ENCODE results near the gene POLE.

Gene POLE

DNA sequence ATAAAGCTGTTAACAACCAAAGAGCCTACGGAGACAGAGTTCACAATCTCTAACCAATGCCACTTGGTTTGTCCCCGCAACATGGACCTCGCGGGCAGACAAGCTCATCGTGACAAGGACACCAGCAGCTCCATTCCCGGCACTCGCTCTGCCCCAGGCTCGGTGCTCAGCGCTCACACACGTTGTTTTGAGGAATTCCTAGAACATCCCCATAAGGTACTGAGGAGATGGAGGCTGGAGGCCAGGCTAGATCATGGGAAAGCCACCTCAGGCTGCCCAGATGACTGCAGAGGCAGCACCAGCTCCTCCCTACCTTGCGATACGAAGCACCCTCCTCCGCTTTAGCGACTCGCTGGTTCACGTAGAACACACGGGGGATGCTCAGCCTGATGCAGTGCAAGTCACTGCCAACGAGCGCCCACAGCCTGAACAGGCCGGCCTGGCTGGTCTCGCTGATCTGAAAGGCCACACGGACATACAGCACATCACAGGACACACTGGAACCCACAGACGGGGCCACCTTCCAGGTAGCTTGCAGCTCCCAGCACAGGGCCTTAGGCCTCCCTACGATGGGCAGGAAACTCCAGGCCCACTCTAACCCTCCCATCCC is 38.4 kb downstream of the POLE start:
- no peak for DNase-seq

DNA sequence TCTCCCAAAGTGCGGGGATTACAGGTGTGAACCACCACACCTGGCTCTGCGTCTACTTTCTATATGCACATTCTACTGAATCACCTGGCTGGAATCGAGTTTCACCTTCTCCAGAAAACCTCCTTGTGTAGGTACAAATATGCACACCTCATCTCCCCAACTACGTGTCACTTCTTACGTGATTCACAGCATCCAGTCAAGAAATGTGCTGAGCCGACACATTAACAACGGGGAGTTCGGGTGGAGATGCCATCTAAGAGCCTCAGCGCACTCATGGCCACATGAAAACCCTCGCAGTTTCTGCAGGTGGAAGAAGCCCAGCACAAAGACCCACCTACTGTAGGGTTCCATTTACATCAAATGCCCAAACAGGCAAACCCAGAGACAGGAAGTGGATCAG is 39.3 kb downstream of the POLE start:
- no peak for DNase-seq

DNA sequence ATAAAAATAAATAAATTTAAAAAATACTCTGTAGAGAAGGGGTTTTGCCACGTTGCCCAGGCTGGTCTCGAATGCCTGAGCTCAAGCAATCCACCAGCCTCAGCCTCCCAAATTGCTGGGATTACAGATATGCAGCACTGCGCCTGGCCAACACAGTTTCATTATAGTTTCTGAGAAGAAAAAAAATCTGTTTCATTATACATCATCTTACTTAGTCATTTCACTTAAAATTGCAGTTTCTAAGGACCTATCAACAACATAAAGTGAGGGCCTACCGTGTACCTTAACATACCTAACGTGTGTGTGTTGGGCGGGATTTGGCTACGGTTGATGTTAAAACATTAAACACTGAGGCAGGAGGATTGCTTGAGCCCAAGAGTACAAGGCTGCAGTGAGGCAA is 40.3 kb downstream of the POLE start:
- no peak for DNase-seq

DNA sequence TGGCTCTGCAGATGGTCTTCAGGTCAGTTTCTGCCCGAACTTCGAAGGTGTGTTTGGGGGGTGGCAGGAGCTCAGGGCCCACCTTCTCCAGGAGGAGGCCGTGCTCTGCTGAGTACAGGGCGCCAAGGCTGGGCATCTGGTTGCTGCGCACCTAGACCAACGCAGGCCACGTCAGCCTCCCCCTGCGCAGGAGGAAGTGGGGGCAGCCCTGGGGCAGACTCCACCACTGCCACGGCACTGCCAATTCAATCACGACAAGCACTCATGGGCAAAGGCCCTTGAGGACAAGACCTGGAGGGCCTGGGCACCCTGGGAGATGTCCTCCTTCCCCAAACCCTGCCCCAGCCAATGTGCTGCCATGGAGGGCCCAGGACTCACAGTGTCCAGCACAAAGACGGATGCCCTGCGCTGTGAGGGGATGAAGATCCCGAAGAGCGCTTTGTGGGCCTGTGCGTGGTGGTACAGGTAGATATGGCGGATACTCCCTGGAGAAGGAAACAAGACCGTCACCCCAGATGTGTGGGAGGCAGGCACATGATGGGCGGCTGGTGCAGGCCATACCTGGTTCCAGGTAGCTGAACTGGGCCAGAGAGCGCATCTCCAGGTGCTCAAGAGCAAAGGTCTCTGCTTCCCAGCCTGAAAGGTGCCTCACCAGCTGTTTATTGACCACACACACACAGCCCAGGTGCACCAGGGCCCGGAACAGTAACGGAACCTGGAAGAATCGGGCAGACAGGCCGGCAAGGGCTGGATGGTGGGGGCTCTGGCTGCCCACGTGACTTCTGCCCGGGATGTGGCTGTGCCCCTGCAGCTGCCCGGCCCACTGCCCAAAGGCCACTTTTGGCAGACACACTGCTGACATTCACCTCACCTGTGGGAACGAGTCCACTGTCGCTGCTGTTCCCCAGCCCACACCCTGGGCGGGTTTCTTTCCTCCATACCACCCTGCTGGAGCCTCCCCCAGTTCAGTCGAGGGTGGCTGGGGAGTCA is 44.0 kb downstream of the POLE start:
- no peak for DNase-seq

DNA sequence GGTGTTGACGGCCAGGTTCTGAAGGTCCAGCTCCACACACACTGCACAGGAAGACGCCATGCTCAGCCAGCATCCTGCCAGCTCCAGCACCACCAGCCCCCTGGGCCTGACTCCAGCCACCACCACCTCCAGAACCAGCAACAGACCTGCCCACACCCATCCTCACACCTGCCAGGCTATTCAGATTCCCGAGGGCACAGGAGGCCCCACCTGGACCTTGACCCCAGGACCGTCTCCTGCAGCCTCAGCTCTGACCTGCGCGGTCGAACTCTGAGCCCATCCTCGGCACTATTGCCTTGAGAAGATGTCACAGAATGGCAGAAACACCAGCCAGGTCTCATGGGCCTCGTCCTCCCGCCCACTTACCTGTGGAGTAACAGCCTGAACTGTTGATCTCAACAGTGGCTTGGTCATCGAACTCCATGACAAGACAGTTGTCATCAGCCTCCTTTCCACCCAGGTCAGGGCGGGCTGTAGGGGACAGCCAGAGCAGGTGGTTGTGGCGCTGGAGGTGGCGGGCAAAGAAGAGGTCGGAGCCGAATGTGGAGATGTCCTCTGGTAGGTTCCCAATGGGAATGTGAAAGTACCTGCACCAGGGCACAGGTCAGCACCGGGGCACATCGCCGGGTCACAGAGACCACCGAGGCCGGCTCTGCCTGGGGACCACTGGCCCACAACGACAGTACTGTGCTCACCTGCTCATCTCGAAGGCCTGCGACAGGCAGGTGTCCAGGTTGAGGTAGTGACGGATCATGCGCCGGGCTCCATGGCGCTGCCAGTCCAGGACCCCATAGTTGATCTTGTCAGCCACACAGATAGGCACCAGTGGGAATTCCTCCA is 45.1 kb downstream of the POLE start:
- DNase-seq = no peak

DNA sequence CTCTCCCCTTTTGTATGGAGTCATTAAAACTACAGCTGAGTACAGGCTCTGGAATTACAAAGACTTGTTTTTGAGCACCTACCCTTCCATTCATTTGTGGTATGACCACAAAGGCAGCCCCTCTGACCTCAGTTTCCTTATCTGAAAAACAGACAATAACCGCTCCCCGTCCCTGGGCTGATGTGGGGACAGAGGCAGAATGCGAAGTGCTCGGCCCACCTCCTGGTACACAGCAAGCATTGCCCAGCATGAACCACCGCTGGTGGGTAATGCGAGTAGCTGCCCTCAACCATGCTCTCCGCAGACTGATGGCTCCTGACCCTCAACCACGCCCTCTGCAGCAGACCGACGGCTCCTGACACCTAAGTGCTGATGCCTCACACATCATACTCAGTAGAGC is 46.2 kb downstream of the POLE start:
- no peak for DNase-seq

DNA sequence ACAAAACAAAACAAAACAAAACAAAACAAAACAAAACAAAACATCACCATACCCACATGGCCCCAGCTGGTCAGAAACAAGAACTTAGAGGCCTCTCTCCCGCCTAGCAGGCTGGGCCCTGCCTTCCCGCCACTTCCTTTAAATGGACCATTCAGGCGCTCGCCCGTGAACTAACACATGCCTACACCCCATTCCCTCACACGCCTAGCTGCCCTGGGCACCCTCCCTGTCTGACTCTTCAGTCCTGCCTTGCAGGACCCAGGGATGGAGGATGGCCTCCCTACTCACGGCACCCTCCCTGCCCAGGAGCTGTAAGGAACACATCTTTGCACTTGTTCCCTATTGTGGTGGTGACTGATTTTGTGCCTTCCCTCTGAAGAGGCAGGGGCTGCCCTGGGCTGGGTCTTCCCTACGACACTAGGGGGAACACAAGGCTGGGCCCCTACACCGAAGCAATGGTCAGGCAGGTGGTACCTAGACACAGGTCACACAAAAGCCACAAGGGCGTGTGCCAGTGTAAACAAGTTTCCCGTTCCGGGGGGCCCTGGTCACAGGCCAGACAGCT is 47.1 kb downstream of the POLE start:
- DNase-seq = no peak

DNA sequence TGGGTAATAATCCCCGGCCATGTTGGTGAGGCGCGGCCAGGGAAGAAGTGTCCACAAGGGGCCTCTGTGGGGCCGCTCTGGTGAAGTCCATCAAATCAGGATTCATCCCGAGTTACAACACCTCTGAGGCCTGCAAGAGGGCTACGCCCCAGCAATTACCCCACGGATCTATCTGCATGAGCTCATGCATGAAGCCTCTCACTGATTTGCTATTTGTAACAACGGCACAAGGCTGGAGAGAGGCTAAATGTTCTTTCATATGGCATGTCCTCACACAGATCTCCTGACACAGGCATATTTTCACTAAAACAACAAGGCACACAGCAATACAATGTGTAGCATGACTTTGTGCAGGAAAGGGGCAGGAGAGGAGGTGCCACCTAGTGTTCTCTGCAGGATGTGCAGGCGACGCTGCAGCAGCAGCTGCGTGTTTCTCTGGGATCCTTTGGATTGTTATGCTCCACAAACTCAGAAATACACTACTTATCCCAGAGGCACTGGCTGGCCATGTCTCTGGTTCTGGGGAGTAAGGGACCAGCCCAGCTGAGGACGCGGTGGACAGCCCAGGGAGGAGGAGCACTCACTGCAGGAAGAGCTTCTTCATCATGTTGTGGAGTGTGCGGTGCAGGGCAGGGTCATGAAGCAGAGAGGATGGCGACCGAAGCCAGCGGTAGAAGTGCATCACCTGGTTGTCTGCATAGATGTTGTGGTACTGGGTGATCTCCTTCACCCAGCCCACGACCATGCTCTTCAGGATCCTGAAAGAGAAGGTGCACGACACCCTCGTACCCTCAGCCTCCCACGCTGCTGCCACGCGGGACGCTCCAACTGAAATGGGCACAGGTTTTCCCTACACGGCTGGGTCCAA is 48.4 kb downstream of the POLE start:
- DNase-seq = no peak

DNA sequence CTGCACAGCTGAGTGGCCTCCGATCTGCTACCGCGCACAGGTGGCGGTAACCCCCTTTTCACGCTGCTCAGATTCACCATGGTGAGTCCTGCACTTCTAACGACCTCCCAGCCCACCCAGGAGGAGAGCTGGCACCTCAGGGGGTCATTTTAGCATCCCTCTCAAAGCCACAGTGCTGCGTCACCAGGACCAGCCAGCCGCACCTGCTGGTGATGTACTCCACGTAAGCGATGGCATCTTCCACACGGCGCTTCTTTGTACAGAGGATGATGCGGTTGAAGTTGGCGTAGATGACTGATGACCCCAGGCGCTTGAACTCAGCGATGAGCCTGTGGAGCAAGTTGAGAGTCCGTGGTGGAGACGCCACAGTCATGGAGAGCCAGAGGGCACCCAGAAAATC is 49.3 kb downstream of the POLE start:
- no peak for DNase-seq

DNA sequence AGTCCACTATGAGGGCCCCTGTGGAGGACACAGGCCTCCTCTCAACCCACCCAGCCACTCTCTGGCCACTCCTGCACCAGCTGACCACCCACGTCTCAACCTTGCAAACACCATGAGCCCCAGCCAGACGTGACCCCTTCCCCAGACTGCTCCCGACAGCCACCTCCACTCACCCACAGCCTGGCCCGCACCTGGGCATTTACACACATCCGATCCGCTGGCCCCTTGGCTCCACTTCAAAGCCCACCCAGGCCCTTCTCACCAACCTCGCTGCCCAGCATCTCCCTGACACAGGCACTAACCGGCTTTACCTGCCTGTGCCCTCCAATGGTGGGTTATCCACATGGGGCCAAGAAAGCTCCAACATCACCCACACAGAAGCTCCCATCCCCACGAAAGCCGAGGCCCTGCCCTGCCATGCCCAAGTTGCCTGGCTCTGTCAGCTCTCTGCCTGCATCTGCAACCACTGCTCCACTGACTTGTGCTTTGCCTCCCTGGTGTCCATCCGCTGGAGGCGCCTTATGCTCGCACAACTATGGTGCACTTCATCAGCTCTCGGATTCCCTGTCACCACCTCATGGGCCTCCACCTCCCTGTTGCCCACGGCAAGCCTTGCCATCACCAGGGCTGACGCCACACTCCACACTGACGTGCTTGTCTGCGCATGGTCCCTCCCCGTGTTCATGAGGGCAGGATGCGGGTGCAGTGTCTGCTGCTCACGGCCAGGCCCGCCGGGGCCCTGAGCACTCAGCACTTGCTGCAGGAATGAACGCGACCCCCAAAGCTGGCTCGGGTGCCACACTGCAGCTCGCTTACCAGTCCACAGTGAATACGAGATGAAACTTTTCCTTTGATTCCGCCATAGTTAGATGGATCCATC is 51.8 kb downstream of the POLE start:
- DNase-seq = no peak

DNA sequence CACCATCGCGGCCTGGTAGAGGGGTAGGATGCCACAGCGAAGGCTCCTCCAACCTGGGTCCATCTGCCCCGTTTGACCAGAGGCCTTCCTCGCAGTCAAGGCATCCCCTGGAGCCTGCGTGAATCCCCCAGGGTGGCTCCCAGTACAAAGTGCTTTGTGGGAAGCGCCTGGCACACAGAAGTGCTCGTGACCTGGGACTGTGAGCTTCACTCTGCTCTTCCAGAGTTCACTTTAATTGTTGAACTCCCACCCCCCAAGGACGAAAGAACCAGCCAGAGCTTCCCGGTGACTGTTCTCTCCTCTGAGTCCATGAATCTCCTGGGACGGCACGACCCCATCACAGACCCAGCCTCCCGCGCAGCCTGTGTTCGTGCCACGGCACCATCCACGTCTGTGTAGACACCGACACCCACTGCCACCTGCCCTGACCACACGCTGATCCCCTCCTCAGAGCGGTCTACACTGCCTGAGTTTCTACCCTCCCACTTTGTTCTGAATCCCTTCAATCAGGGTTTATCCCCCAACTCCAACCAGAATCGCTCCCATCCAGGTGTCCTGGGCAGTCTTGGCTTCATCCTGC is 52.6 kb downstream of the POLE start:
- DNase-seq = no peak

DNA sequence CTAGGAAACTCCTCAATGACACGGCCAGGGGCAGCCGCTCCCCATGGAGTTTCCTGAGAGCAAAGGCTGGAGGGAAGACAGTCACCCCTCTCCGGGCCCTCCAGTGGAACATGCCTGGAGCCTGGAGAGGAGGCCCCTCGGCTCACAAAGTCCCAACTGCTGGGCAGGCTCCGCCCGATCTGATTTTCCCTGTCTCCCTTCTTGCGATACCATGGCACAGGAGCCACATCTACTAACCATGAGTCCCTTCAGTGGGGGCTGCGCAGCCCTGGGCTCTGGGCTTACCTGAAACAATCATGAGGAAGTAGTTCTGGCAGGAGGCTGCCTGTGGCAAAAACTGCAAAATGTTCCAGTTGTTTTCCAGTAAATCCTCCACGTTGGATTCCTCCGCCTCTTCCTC is 53.2 kb downstream of the POLE start:
- no peak for DNase-seq

DNA sequence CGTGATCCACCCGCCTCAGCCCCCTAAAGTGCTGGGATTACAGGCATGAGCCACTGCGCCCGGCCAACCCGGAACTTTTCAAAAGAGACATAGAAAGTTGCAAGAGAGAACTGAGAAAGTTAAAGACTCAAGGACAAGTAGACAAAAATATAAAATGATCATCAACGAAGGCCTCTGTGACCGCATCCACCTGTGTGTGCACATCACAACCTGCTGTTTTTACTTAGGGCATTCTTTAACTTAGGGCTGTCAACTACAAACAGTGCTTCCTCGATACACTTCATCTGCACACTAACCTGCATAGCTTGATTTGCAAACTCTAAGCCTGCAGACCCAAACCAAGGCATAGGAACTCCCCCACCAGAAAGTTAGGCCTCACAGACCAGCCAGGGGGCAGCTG is 53.7 kb downstream of the POLE start:
- DNase-seq = no peak

DNA sequence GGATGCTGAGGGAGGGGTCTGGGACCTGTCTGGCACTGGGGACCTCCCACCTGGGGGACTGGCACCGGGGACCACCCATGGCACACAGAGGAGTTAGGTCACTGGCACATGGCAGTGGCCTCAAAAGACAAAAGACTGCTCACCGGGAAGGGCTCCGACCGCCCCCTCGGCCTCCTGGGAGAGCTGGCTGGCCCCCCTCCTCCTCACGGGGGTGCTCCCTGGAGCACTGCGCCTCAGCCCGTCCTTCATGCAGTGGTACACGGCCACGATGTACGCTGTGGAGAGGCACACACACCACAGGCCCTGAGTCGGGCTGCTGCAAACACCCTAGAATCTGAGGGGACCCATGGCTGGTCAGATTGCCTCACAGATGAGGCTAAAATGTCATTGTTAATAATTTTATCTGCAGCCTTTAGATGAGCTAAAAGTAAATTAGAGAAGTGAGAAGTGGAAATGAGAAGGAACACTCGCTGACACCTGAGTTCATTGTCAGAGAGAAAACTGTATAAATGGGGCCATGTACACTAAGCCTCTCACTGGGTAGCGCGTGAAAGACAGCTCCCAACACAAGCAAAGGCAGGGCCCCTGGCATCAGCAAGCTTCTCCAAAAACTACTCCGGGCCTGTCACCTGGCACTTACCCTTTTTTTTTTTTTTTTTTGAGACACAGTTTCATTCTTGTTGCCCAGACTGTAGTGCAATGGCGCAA is 54.5 kb downstream of the POLE start:
- no peak for DNase-seq

DNA sequence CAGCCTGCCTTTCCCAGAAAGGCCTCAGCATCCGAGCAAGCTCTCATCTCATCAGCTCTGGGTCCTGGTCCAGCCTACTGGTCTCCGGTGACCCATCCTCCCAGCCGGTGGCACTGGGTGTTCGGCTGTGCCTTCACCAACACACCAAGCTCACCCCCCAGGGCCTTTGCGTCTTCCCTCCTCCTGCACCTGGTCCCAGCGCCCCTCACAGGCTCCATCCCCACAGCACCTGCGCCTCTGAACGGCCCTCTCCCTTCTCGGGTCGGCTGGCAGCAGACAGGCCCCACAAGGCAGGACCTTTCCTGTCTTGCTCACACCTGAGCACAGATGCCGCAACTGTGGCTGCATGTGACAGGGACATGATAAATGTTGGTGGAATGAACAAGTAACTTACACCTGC is 55.5 kb downstream of the POLE start:
- no peak for DNase-seq

DNA sequence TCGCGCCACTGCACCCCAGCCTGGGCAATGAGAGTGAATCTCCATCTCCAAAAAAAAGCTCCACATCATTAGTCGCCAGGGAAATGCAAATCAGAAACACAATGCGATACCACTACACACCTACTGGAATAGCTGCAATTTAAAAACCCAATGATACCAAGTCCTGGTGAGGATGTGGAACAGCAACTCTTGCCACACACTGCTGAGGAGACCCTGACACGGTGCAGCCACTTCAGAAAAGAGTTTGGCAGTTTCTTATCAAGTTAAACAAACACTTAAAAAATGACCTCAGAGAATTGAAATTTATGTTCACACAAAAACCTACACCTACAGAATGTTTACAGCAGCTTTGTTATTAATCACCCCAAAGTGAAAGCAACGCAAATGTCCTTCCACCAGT is 56.5 kb downstream of the POLE start:
- no peak for DNase-seq

DNA sequence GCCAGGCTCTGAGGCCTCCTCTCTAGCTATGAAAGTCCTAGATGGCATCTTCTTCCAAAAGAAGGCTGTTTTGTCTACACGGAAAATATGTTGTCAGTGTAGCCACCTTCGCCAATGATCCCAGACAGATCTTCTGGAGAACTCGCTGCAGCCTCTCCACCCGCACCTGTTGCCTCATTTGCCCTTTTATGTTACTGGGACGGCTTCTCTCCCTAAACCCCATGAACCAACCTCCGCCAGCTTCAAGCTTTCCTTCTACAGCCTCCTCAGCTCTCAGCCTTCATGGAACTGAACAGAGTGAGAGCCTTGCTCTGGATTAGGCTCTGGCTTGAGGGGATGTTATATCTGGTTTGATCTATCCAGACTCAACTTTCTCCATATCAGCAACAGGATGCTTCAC is 57.8 kb downstream of the POLE start:
- DNase-seq = no peak

DNA sequence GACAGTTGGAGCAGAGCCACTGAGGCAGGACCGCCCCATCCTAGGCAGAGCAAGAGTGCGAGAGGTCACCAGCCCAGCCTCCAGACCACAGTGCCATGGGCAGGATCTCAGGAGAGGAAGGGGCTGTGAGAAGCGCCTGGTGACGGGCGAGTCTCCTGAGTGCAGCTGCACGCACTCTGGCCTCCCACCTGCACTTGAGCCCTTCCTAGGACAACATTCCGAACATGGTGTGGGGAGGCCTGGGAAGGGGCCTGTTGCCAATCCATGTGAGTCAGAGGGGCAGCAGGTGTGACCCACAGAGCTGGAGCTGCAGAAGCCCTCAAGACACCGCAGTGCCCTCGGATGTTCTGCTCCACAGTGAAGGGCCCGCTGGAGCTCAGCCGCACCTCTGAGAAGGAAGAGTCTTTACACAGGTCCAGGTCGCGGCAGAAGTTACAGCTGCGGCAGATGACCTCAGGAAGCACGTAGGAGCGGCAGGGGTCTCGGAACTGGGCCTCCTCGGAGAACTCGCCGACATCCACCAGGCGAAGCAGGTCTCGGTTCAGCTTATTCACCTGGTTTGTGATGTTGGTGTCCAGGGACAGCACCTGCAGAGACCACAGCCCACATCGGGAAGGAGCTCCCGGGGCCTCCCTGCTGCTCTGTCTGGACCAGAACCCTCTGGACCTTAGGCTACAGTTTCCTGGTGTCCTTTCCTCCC is 61.3 kb downstream of the POLE start:
- no peak for DNase-seq

DNA sequence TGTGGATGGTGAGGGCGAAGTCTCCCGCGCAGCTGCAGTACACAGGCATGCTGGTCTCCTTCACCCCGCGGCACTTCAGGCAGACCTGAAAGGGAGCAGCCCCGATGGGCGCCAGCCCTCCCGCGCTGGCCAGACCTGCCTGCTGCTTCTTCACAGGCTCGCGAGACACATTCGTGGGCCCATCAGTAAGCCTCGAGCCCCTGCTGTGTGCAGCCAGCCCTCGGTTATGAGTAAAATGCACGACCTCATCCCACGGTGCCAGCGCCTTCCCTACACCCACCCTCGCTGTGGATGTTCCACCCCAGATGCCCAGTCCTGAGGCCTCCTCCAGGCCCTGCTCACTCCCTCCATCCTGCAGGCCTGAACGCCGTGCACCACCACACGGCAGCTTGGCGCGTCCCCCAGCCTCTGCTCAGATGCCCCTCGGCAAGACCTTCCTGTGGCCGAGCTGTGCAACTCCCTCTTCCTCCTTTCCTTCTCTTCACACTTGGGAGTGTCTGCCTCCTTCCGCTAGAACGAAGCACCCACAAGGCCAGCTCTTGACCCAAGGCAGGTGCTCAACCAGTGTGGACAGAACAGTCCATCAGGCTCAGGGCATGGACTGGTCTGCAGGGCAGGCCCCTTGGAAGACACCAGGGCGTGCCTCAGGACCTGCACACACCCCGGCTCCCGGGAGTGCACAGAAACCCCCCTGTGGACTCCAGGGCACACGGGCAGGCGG is 62.1 kb downstream of the POLE start:
- no peak for DNase-seq
